Astrocyte of the spinal cord (primary cell): Measurements from ENCODE around the gene KLHL14.

Source experiments
- DNase-seq: peaks from one replicate; pipeline ENCODE4 v3.0.0; 2011; ENCODE audit warnings: low read depth, low spot score
- H3K4me3 ChIP-seq: 2 replicates; pipeline ENCODE4 v1.5.1; 2011; ENCODE audit warnings: low read depth, mild to moderate bottlenecking, low read length, moderate library complexity
- CTCF ChIP-seq: IDR thresholded peaks from 2 replicates; pipeline ENCODE4 v1.5.1; 2012; ENCODE audit warnings: low read depth, mild to moderate bottlenecking, low read length, inconsistent platforms
- in situ Hi-C: cut with HindIII; loops from 2 replicates; pipeline ENCODE4 v1.10.0; 2017; ENCODE audit warnings: low sequenced_read_pairs

The KLHL14 gene

GRCh38 chr18:32730068-32730467, 42.8 kb downstream of the KLHL14 start:
- in situ Hi-C loops, result no loop called here
- no peak for DNase-seq
- H3K4me3 ChIP-seq, result peak overlapping the region; percentile 40
- no peak for TF ChIP-seq CTCF

GRCh38 chr18:32724071-32724749, 48.6 kb downstream of the KLHL14 start:
- in situ Hi-C loops, result no loop called here
- no peak for DNase-seq
- TF ChIP-seq CTCF, result no peak
- no peak overlapping the region for H3K4me3 ChIP-seq

- no peak overlapping the region for H3K4me3 ChIP-seq
- no peak for DNase-seq
- no peak for TF ChIP-seq CTCF
- in situ Hi-C loops, result no loop called here
Observed at GRCh38 chr18:32722279-32722678, 50.5 kb downstream of the KLHL14 start.

GRCh38 chr18:32717126-32717525, 55.7 kb downstream of the KLHL14 start:
- no peak for TF ChIP-seq CTCF
- in situ Hi-C loops, result no loop called here
- no peak overlapping the region for H3K4me3 ChIP-seq
- no peak for DNase-seq

- TF ChIP-seq CTCF, result peak; percentile 89
- in situ Hi-C loops, result no loop called here
- peak; percentile 78 for DNase-seq
- no peak overlapping the region for H3K4me3 ChIP-seq
Observed at GRCh38 chr18:32714571-32715148, 58.2 kb downstream of the KLHL14 start.

GRCh38 chr18:32712860-32713259, 60.0 kb downstream of the KLHL14 start:
- in situ Hi-C loops, result no loop called here
- no peak overlapping the region for H3K4me3 ChIP-seq
- no peak for TF ChIP-seq CTCF
- no peak for DNase-seq
